CD4-positive, alpha-beta T cell (primary cell): ENCODE data around the gene ST6GAL1. TPM values are rescaled to one million over a fixed set of nuclear protein-coding genes. Genes with fewer than 3 reads are reported as not detected.

Source experiments
- ATAC-seq: fragments of 200-7000 bp; cut with Tn5 transposase; one replicate; pipeline ENCODE4 v1.10.0; 2022; ENCODE audit warnings: mild to moderate bottlenecking; ENCODE audit not compliant: poor library complexity
- CTCF ChIA-PET: fragments of 350-600 bp; sonication (Branson Sonifier 250); formaldehyde crosslinking; loops from one replicate; lab custom pipeline; 2021; ENCODE audit warnings: antibody characterized with exemption, inconsistent platforms; lab: Charles Lee
- POLR2A ChIA-PET: fragments of 350-600 bp; sonication (Branson Sonifier 250); formaldehyde crosslinking; loops from one replicate; lab custom pipeline; 2021; ENCODE audit warnings: antibody characterized with exemption, inconsistent platforms; lab: Charles Lee
- DNase-seq, 14 experiments: peaks; one replicate each; pipeline ENCODE4 v3.0.0-alpha.2; 2013 to 2020; ENCODE audit warnings: mixed read lengths in 2 of 14
- H3K27ac ChIP-seq, 2 donors: one replicate each; pipeline versions ENCODE4 v1.5.1 to v1.7.0; 2013; ENCODE audit warnings: low read length in 2 of 2, low read depth in 1 of 2, mild to moderate bottlenecking in 1 of 2
- H3K27me3 ChIP-seq, 2 experiments: 1 replicate in 1 of 2; 2 replicates in 1 of 2; pipeline versions ENCODE4 v1.6.1 to v1.7.0; 2013; ENCODE audit warnings: low read length in 2 of 2, control low read depth in 1 of 2, mild to moderate bottlenecking in 1 of 2, moderate library complexity in 1 of 2; ENCODE audit not compliant: insufficient read depth in 2 of 2, control insufficient read depth in 1 of 2
- H3K36me3 ChIP-seq: one replicate; pipeline ENCODE4 v1.6.1; 2013; ENCODE audit warnings: low read length, control low read depth; ENCODE audit not compliant: insufficient read depth
- H3K4me1 ChIP-seq: one replicate; pipeline ENCODE4 v1.6.1; 2013; ENCODE audit warnings: low read length, control low read depth; ENCODE audit not compliant: insufficient read depth
- H3K4me3 ChIP-seq: one replicate; pipeline ENCODE4 v1.5.1; 2013; ENCODE audit warnings: mild to moderate bottlenecking, low read length, moderate library complexity
- H3K9me3 ChIP-seq, 2 experiments: 1 replicate in 1 of 2; 2 replicates in 1 of 2; pipeline versions ENCODE4 v1.6.1 to v1.7.0; 2013; ENCODE audit warnings: low read length in 2 of 2, mild to moderate bottlenecking in 2 of 2, control low read depth in 1 of 2, moderate library complexity in 1 of 2; ENCODE audit not compliant: control insufficient read depth in 1 of 2, insufficient read depth in 1 of 2
- H3K27ac Mint-ChIP-seq: one replicate; pipeline ENCODE4 v1.8.0; 2020; ENCODE audit warnings: mixed read lengths
- H3K27me3 Mint-ChIP-seq: one replicate; pipeline ENCODE4 v1.8.0; 2021; ENCODE audit warnings: mixed read lengths
- H3K36me3 Mint-ChIP-seq: one replicate; pipeline ENCODE4 v1.8.0; 2021; ENCODE audit warnings: low read depth, mixed read lengths
- H3K4me1 Mint-ChIP-seq: one replicate; pipeline ENCODE4 v1.8.0; 2021; ENCODE audit warnings: low read depth, mixed read lengths
- H3K4me3 Mint-ChIP-seq: one replicate; pipeline ENCODE4 v1.8.0; 2020; ENCODE audit warnings: mild to moderate bottlenecking, mixed read lengths
- H3K9me3 Mint-ChIP-seq: one replicate; pipeline ENCODE4 v1.8.0; 2020; ENCODE audit warnings: mixed read lengths
- intact Hi-C, 2 experiments: fragments of 100-400 bp; cut with DNase I in 1 of 2; cut with micrococcal nuclease in 1 of 2; formaldehyde crosslinking; loops; one replicate each; pipeline versions ENCODE4 v1.15.1 to v1.9.0; 2023 to 2025; cut with DNase I, micrococcal nuclease
- polyA plus RNA-seq, 2 donors: library from polyadenylated mRNA; unstranded; fragments of 120-200 nt; gene quantifications; one replicate each; pipeline ENCODE4 v1.2.1, GENCODE V29; 2013
- total RNA-seq, 174 experiments: library from RNA in 2 of 174; stranded (reverse) in 2 of 174; gene quantifications; one replicate each; pipeline ENCODE4 v1.2.3 and lab custom pipeline; 2021 to 2026
- TF ChIP-seq, protein P1 (sequence below): fragments of 200-600 bp; IDR thresholded peaks from one replicate; pipeline ENCODE4 v1.8.0; 2022; ENCODE audit warnings: antibody characterized with exemption, mild to moderate bottlenecking

The ST6GAL1 gene, protein sequence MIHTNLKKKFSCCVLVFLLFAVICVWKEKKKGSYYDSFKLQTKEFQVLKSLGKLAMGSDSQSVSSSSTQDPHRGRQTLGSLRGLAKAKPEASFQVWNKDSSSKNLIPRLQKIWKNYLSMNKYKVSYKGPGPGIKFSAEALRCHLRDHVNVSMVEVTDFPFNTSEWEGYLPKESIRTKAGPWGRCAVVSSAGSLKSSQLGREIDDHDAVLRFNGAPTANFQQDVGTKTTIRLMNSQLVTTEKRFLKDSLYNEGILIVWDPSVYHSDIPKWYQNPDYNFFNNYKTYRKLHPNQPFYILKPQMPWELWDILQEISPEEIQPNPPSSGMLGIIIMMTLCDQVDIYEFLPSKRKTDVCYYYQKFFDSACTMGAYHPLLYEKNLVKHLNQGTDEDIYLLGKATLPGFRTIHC
- 10 to 100 TPM; 27.6 to 29.1 TPM for total RNA-seq
- polyA plus RNA-seq (2013, experiment 1 of 2), result 173 TPM
- polyA plus RNA-seq (2013, experiment 2 of 2), result 155 TPM
- total RNA-seq (lab: John Stamatoyannopoulos, UW), result 117 to 512 (median 244) reads per million in 172 experiments

DNA sequence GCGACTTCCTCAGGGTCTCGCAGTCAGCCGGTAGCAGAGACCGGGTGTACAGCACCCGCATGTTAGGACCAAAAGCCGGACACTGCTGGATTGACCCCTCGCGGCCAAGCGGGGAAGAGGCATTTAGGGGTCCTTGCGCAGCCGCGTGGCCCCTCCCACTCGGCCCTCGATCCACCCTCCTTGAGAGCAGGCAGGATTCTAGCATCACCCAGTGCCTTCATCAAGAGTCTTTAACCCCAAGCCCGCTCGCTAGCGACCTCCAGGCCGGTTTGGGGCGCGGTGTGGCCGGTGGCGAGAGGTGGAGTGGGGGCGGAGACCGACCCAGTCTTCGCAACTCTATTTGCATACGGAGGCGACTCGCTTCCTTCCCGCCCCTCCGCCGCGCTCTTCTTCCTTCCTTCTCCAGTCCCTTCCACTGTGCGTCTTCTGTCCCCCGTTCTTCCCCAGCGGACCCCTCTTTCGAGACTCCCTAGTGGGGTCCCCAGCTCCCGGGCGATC is at the start of gene ST6GAL1:
ST6GAL1 (plus strand) TSS at position 384 of the 498 bp plus-strand sequence. CDS start 112,178 bp downstream, outside the sequence.
- ATAC-seq (peak; percentile 50), DNase-seq (peak; percentile 39 to 80 (median 62))
- peaks cover 52% of the 10 kb centered on the region for H3K36me3 Mint-ChIP-seq
- Histone ChIP-seq H3K9me3 (peaks cover 0 to 3% of the 10 kb centered on the region in 2 experiments), H3K4me1 (peaks cover 33% of the 10 kb centered on the region), H3K27ac (peak within 1 kb of the TSS; percentile 68 to 87), H3K27me3 (no peaks in the 10 kb centered on the region), H3K36me3 (peaks cover 21% of the 10 kb centered on the region), H3K4me3 (peak within 1 kb of the TSS; percentile 97)
- no peaks in the 10 kb centered on the region for H3K27me3 Mint-ChIP-seq
- peak within 1 kb of the TSS; percentile 100 for H3K4me3 Mint-ChIP-seq
- ChIA-PET CTCF (interaction anchor here (1.7 to 3.9 kb wide), 2 partner anchors 80 to 139 kb away, joined by 5 to 23 read pairs; no protein-coding TSS in a partner anchor), POLR2A (interaction anchor here (0.6 to 5.3 kb wide), 10 partner anchors 9 to 209 kb away, joined by 4 to 88 read pairs (median 26); partner anchors contain the start of genes EIF4A2 and RPL39L)
- H3K27ac Mint-ChIP-seq, result peak within 1 kb of the TSS; percentile 94
- no peaks in the 10 kb centered on the region for H3K9me3 Mint-ChIP-seq
- intact Hi-C loops, result loop anchor here (2.0 to 10.0 kb wide), 8 partner anchors 21 to 355 kb away; partner anchors contain the start of gene DNAJB11 (in 1 of the 2)
- TF ChIP-seq, protein P1, sequence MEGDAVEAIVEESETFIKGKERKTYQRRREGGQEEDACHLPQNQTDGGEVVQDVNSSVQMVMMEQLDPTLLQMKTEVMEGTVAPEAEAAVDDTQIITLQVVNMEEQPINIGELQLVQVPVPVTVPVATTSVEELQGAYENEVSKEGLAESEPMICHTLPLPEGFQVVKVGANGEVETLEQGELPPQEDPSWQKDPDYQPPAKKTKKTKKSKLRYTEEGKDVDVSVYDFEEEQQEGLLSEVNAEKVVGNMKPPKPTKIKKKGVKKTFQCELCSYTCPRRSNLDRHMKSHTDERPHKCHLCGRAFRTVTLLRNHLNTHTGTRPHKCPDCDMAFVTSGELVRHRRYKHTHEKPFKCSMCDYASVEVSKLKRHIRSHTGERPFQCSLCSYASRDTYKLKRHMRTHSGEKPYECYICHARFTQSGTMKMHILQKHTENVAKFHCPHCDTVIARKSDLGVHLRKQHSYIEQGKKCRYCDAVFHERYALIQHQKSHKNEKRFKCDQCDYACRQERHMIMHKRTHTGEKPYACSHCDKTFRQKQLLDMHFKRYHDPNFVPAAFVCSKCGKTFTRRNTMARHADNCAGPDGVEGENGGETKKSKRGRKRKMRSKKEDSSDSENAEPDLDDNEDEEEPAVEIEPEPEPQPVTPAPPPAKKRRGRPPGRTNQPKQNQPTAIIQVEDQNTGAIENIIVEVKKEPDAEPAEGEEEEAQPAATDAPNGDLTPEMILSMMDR, result no peak
- H3K4me1 Mint-ChIP-seq, result peaks cover 36% of the 10 kb centered on the region

DNA sequence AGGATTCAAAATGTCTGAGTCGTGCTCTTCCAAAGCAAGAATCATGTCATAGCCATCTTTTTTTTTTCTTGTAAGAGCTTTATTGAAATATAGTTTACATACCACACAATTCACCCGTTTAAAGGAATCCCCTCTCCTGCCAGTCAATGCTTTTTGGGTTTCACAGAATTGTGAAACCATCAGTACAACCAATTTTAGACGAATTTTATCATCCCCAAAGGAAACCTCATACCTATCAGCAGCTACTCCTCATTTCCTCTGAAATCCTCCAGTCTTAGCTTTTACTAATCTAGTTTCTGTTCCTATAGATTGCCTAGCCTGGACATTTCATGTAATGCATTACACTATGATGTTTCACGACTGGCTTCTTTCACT is 48.2 kb upstream of the ST6GAL1 start:
- peaks cover 42% of the 10 kb centered on the region for H3K4me1 Mint-ChIP-seq
- H3K36me3 ChIP-seq, result no peaks in the 10 kb centered on the region
- no peaks in the 10 kb centered on the region for H3K27me3 Mint-ChIP-seq
- no peaks in the 10 kb centered on the region for H3K36me3 Mint-ChIP-seq
- H3K27ac ChIP-seq, result no peak overlapping the region
- ChIA-PET CTCF (no interaction called here), POLR2A (interaction anchor here (1.3 to 1.7 kb wide), 2 partner anchors 49 to 99 kb away, joined by 5 read pairs; partner anchors contain the start of genes EIF4A2 and ST6GAL1)
- intact Hi-C loops, result no loop called here
- no peak overlapping the region for H3K4me3 ChIP-seq
- ATAC-seq (no peak), DNase-seq (peak in 1 of 14 experiments; percentile 11)
- no peak overlapping the region for H3K27ac Mint-ChIP-seq
- no peaks in the 10 kb centered on the region for H3K9me3 Mint-ChIP-seq
- TF ChIP-seq, protein P1, result no peak
- peaks cover 15% of the 10 kb centered on the region for H3K4me1 ChIP-seq
- no peaks in the 10 kb centered on the region for H3K27me3 ChIP-seq
- H3K4me3 Mint-ChIP-seq, result no peak overlapping the region
- H3K9me3 ChIP-seq, result peaks cover 0 to 4% of the 10 kb centered on the region in 2 experiments

DNA sequence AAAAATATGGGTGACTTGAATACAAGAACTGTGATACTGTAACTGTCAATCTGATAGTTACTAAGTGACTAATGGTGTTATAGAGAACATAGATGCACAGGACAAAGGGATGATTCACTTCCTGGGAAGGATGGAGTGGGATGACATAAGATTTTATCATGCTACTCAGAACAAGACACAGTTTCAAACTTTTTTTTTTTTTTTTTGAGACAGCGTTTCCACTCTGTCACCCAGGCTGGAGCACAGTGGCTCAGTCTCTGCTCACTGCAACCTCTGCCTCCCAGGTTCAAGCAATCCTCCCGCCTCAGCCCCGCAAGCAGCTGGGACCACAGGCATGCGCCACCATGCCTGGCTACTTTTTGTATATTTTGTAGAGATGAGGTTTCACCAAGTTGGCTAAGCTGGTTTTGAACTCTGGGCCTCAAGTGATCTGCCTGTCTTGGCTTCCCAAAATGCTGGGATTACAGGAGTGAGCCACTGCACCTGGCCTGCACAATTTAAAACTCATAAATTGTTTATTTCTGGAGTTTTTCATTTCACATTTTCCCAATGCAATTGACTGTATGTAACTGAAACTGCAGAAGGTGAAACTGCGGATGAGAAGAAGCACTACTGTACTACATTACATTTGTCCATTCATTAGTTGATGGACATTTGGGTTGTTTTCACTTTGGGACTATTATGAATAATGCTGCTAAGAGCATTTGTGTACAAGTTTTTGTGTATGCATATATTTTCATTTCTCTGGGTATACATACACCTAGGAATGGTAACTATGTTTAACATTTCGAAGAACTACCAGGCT is 47.2 kb upstream of the ST6GAL1 start:
- Histone ChIP-seq H3K4me1 (peaks cover 15% of the 10 kb centered on the region), H3K36me3 (no peaks in the 10 kb centered on the region), H3K27me3 (no peaks in the 10 kb centered on the region), H3K27ac (no peak overlapping the region), H3K9me3 (peaks cover 0 to 4% of the 10 kb centered on the region in 2 experiments), H3K4me3 (no peak overlapping the region)
- Mint-ChIP-seq H3K27me3 (no peaks in the 10 kb centered on the region), H3K4me3 (no peak overlapping the region), H3K9me3 (no peaks in the 10 kb centered on the region), H3K4me1 (peaks cover 42% of the 10 kb centered on the region), H3K27ac (no peak overlapping the region), H3K36me3 (no peaks in the 10 kb centered on the region)
- TF ChIP-seq, protein P1, result no peak
- POLR2A ChIA-PET, result no interaction called here
- intact Hi-C loops, result no loop called here
- peak; percentile 29 for ATAC-seq
- peak in 2 of 14 experiments; percentile 20 to 22 for DNase-seq
- CTCF ChIA-PET, result no interaction called here
